GM20000 (cell line): Measurements from ENCODE around the gene RPRML.
"Not testable (repeated sequence)": the region's sequence is repeated elsewhere in the genome, so short reads cannot be mapped to it uniquely, and the experiment has no call there.

Experiments used
- DNase-seq: peaks from one replicate; pipeline ENCODE4 v3.0.0; 2012; ENCODE audit warnings: low spot score
- TF ChIP-seq, protein P1 (sequence below): IDR thresholded peaks from 2 replicates; pipeline ENCODE4 v1.5.1; 2012; ENCODE audit warnings: mild to moderate bottlenecking, control low read depth; ENCODE audit errors: extremely low read depth, missing control alignments

Gene RPRML

DNA sequence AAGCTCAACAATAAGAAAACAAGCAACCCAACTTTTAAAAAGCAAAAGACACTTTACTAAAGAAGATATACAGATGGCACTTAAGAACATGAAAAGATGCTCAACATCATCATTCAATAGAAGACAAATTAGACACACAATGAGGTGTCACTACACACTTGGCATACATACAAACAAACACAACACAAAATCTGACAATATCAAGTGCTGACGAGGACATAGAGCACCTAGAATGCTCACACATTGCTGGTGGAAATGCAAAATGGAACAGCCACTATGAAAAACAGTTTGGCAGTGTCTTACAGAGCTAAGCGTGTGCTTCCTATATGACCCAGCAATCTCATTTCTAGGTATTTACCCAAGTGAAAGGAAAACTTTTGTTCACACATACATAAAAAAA lies 18.9 kb downstream of the RPRML start:
- TF ChIP-seq, protein P1, sequence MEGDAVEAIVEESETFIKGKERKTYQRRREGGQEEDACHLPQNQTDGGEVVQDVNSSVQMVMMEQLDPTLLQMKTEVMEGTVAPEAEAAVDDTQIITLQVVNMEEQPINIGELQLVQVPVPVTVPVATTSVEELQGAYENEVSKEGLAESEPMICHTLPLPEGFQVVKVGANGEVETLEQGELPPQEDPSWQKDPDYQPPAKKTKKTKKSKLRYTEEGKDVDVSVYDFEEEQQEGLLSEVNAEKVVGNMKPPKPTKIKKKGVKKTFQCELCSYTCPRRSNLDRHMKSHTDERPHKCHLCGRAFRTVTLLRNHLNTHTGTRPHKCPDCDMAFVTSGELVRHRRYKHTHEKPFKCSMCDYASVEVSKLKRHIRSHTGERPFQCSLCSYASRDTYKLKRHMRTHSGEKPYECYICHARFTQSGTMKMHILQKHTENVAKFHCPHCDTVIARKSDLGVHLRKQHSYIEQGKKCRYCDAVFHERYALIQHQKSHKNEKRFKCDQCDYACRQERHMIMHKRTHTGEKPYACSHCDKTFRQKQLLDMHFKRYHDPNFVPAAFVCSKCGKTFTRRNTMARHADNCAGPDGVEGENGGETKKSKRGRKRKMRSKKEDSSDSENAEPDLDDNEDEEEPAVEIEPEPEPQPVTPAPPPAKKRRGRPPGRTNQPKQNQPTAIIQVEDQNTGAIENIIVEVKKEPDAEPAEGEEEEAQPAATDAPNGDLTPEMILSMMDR: no peak
- no peak for DNase-seq

DNA sequence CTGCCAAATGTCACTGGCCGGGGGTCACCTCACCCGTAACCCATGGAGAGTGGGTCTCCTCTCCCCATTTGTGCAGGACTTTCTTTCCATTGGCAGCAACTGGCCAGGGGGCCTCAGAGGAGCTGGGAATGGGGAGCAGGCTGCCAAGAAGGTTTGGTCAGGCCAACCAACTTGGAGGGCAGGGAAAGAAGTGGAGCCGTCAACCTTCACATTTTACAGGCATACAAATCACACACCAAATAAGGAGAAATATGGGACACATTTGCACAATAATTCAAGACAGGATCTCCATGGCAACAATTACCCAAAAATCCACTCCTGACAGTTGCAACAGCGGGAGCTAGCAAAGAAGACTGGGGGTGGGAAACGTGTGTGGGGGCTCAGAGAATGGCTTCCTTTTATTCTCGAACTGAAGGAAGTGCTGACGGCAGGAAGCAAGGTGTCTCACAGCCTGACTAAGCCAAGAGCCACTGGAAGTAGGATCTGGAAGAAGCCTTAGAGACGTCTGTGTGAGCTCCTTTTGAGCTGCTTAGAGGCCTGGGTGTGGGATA lies 20.9 kb downstream of the RPRML start:
- DNase-seq: no peak
- TF ChIP-seq, protein P1: no peak

DNA sequence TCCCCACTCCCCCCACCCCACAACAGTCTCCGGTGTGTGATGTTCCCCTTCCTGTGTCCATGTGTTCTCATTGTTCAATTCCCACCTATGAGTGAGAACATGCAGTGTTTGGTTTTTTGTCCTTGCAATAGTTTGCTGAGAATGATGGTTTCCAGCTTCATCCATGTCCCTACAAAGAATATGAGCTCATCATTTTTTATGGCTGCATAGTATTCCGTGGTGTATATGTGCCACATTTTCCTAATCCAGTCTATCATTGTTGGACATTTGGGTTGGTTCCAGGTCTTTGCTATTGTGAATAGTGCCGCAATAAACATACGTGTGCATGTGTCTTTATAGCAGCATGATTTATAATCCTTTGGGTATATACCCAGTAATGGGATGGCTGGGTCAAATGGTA lies 25.9 kb downstream of the RPRML start:
- not testable (repeated sequence) for DNase-seq

DNA sequence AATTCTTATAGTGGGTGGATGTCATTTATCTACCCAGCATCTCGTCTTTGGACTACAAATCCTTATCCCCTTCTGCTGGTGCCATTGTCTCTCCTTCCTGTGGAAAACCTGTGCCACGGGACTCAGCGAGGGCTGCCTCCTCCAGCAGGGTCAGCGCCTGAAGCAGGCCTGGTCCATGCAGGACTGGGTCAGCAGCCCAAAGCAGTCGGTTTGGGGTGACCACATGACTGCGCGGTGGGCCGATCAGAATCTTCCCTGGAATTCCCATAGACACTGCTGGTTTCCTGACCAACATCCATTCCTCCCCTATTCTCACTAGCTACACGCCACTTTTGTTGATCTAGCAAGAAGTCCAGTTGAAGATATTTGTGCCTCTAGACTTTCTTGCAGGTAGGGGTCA lies 26.9 kb downstream of the RPRML start:
- DNase-seq: no peak
- TF ChIP-seq, protein P1: no peak

DNA sequence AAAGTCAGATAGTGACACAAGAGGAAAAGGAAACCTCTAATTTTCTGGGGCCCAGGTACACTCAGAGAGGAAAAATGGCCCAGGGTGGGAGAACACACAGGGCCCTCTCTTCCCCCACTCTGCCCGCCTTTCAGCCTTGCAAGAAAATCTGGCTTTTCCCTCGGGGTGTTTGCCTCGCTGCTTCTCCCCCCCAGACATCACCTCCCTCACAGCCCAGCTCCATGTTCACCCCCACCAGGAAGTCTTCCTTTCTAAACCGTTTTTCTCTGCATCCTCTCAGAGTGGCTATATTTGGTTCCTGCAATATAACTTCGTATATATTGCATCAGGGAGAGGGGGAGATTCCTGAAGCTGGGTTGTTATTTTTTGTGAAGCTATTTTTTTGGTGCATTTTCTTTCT lies 27.3 kb downstream of the RPRML start:
- TF ChIP-seq, protein P1: no peak
- DNase-seq: no peak

DNA sequence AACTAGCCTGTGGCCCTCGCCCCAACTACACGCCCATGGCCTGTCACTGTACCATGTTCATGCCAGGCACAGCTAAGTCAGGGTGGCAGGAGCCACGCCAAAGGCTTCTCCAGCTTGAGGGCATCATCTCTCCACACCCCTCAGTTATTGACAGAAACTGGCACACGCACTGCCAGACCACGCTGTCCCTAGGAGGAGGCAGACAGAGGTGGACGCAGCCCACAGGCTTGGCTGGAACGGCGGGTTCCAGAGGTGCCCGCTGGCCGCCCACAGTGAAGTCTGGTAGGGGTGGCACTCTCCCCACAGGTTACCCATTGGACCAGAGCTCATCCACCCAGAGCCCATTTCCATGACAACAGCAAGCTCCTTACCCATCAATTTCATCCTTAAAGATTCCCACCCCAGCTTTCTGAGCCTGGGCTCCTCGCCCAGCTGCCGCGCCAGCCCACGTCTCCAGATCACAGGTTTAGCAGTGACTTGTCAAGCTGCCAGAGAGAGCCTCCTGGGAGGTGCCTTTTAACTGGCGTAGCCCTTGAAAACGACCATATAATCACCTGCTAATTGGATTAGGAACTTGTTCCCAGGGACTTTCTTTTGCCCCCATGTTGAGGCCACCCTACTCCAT lies 27.9 kb downstream of the RPRML start:
- TF ChIP-seq, protein P1: no peak
- DNase-seq: no peak

DNA sequence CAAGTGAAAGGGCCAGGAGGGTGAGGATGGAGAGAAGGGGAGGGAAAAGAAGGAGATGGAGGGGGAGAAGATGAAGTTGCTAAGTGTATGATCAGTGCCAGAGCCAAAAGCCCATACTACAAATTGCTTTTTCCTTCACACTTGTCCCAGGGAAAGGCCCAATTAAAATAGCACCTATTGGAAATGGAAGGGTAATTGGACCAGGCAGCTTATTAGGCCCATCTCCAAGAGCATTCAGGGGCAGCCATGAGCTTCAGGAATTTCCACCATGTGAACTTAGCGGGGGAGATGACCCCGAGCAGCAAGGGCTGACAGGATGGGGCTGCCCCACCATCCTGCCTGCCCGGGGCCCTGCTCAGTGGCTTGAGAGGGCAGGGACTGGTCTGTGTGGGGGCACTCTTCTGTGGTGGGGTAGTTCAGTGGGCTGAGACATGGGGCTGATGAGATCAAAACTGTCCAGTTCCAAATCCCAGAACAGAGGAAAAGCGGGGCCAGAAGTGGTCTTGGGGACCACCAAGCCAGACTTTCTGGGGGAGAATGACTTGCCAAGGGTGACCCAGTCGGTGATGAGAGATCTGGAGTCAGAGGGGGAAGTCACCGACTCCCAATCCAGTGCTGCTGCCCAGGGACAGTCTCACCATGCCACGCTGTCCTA lies 28.6 kb downstream of the RPRML start:
- TF ChIP-seq, protein P1: no peak

More for the DNA sequence above, 28.6 kb downstream of the RPRML start:
- no peak for DNase-seq
